Vagina (tissue), 2 donors: ENCODE measurements around the gene NPC1L1. TPM values are rescaled to one million over a fixed set of nuclear protein-coding genes. Genes with fewer than 3 reads are reported as not detected.

Source experiments
- DNase-seq, 2 donors: peaks; one replicate each; pipeline ENCODE4 v3.0.0-alpha.2; 2017; ENCODE audit errors: extremely low spot score in 2 of 2
- H3K27ac ChIP-seq: fragments of 200-600 bp; sonication (generic); one replicate; pipeline ENCODE4 v1.5.1; 2019
- H3K27me3 ChIP-seq: fragments of 200-600 bp; sonication (generic); one replicate; pipeline ENCODE4 v1.5.1; 2019
- H3K36me3 ChIP-seq, 2 donors: fragments of 200-600 bp; sonication (generic); one replicate each; pipeline ENCODE4 v1.5.1; 2017 to 2019
- H3K4me1 ChIP-seq: fragments of 200-600 bp; sonication (generic); one replicate; pipeline ENCODE4 v1.5.1; 2019
- H3K4me3 ChIP-seq, 2 donors: fragments of 200-600 bp; sonication (generic); 1 replicate in 1 of 2; 2 replicates in 1 of 2; pipeline ENCODE4 v1.5.1; 2016 to 2019
- H3K9me3 ChIP-seq: fragments of 200-600 bp; sonication (generic); one replicate; pipeline ENCODE4 v1.5.1; 2019
- CTCF ChIP-seq, 3 experiments: fragments of 450-650 bp in 2 of 3; fragments of 200-600 bp in 1 of 3; sonication (generic) in 1 of 3; IDR thresholded peaks; one replicate each; pipeline ENCODE4 v1.5.1; 2017 to 2019; ENCODE audit warnings: antibody characterized with exemption in 3 of 3, mild to moderate bottlenecking in 2 of 3, moderate library complexity in 2 of 3
- POLR2A ChIP-seq, 2 donors: fragments of 450-650 bp; IDR thresholded peaks; one replicate each; pipeline ENCODE4 v1.6.1; 2017; ENCODE audit warnings: antibody characterized with exemption in 2 of 2, mild to moderate bottlenecking in 2 of 2, moderate library complexity in 2 of 2
- POLR2AphosphoS5 ChIP-seq, 2 donors: sonication (generic); formaldehyde crosslinking; IDR thresholded peaks; one replicate each; pipeline ENCODE4 v1.9.0; 2017; ENCODE audit warnings: antibody characterized with exemption in 2 of 2, mild to moderate bottlenecking in 2 of 2, low read depth in 1 of 2; ENCODE audit not compliant: insufficient read depth in 1 of 2
- intact Hi-C: fragments of 100-400 bp; cut with DNase I; formaldehyde crosslinking; loops from one replicate; pipeline ENCODE4 v1.15.1; 2023
- total RNA-seq: library from RNA; depleted of rRNA; stranded (reverse); fragments of >200 nt; gene quantifications from one replicate; pipeline ENCODE4 v1.2.3, GENCODE V29; 2016

The NPC1L1 gene
- total RNA-seq, 1 donor from 2014 or later = 0.49 TPM

- H3K36me3 ChIP-seq = no peaks in the 10 kb centered on the region
- TF ChIP-seq CTCF (IDR thresholded peaks at IDR 0.05) (no peak), POLR2A (IDR thresholded peaks at IDR 0.05) (no peak), POLR2AphosphoS5 (IDR thresholded peaks at IDR 0.05; ENCODE audit: insufficient read depth in 1 of 2, low read depth in 1 of 2) (no peak)
- intact Hi-C loops = no loop called here
Observed at GRCh38 chr7:44549457-44549856, 8.3 kb upstream of the NPC1L1 start.

GRCh38 chr7:44548893-44549292 lies 7.8 kb upstream of the NPC1L1 start:
- H3K27ac ChIP-seq = no peak overlapping the region
- H3K4me3 ChIP-seq = no peak overlapping the region
- no peaks in the 10 kb centered on the region for H3K27me3 ChIP-seq
- H3K36me3 ChIP-seq = no peaks in the 10 kb centered on the region
- DNase-seq = no peak
- no peak for TF ChIP-seq POLR2AphosphoS5 (IDR thresholded peaks at IDR 0.05; ENCODE audit: insufficient read depth in 1 of 2, low read depth in 1 of 2)
- TF ChIP-seq CTCF (IDR thresholded peaks at IDR 0.05) = no peak
- TF ChIP-seq POLR2A (IDR thresholded peaks at IDR 0.05) = no peak
- no peaks in the 10 kb centered on the region for H3K9me3 ChIP-seq
- no peaks in the 10 kb centered on the region for H3K4me1 ChIP-seq
- intact Hi-C loops = no loop called here

More at GRCh38 chr7:44549457-44549856, 8.3 kb upstream of the NPC1L1 start:
- Histone ChIP-seq H3K4me1 (no peaks in the 10 kb centered on the region), H3K27me3 (no peaks in the 10 kb centered on the region), H3K9me3 (no peaks in the 10 kb centered on the region), H3K4me3 (no peak overlapping the region), H3K27ac (no peak overlapping the region)
- DNase-seq = no peak

- Histone ChIP-seq H3K27me3 (no peaks in the 10 kb centered on the region), H3K27ac (no peak overlapping the region), H3K4me1 (no peaks in the 10 kb centered on the region), H3K36me3 (no peaks in the 10 kb centered on the region), H3K4me3 (no peak overlapping the region), H3K9me3 (no peaks in the 10 kb centered on the region)
- TF ChIP-seq POLR2AphosphoS5 (IDR thresholded peaks at IDR 0.05; ENCODE audit: insufficient read depth in 1 of 2, low read depth in 1 of 2) (no peak), POLR2A (IDR thresholded peaks at IDR 0.05) (no peak), CTCF (IDR thresholded peaks at IDR 0.05) (no peak)
- intact Hi-C loops = no loop called here
- DNase-seq = no peak
Observed at GRCh38 chr7:44547536-44548231, 6.6 kb upstream of the NPC1L1 start.

GRCh38 chr7:44541876-44542610 lies 913 bp upstream of the NPC1L1 start:
- no peaks in the 10 kb centered on the region for H3K36me3 ChIP-seq
- TF ChIP-seq POLR2AphosphoS5 (IDR thresholded peaks at IDR 0.05; ENCODE audit: insufficient read depth in 1 of 2, low read depth in 1 of 2) (no peak), CTCF (IDR thresholded peaks at IDR 0.05) (no peak), POLR2A (IDR thresholded peaks at IDR 0.05) (no peak)
- H3K27me3 ChIP-seq = no peaks in the 10 kb centered on the region
- intact Hi-C loops = no loop called here
- H3K4me3 ChIP-seq = no peak overlapping the region
- no peak for DNase-seq
- no peak overlapping the region for H3K27ac ChIP-seq
- H3K4me1 ChIP-seq = no peaks in the 10 kb centered on the region
- H3K9me3 ChIP-seq = no peaks in the 10 kb centered on the region

- Histone ChIP-seq H3K36me3 (no peaks in the 10 kb centered on the region), H3K4me1 (no peaks in the 10 kb centered on the region), H3K27ac (no peak overlapping the region), H3K9me3 (no peaks in the 10 kb centered on the region), H3K4me3 (no peak overlapping the region), H3K27me3 (no peaks in the 10 kb centered on the region)
- intact Hi-C loops = no loop called here
- TF ChIP-seq CTCF (IDR thresholded peaks at IDR 0.05) = no peak
- TF ChIP-seq POLR2AphosphoS5 (IDR thresholded peaks at IDR 0.05; ENCODE audit: insufficient read depth in 1 of 2, low read depth in 1 of 2) = no peak
- DNase-seq = no peak
Observed at GRCh38 chr7:44540592-44541027, 520 bp downstream of the NPC1L1 start.
